ENCODE results near the gene MYL12A. TPM values are rescaled to one million over a fixed set of nuclear protein-coding genes. Genes with fewer than 3 reads are reported as not detected.

MYL12A gene
- total and polyA plus RNA-seq, 2 of the 13 experiments (the other 11 are each of a cell fraction or from before 2014, with no cell fraction given) = 261 to 277 TPM

DNA sequence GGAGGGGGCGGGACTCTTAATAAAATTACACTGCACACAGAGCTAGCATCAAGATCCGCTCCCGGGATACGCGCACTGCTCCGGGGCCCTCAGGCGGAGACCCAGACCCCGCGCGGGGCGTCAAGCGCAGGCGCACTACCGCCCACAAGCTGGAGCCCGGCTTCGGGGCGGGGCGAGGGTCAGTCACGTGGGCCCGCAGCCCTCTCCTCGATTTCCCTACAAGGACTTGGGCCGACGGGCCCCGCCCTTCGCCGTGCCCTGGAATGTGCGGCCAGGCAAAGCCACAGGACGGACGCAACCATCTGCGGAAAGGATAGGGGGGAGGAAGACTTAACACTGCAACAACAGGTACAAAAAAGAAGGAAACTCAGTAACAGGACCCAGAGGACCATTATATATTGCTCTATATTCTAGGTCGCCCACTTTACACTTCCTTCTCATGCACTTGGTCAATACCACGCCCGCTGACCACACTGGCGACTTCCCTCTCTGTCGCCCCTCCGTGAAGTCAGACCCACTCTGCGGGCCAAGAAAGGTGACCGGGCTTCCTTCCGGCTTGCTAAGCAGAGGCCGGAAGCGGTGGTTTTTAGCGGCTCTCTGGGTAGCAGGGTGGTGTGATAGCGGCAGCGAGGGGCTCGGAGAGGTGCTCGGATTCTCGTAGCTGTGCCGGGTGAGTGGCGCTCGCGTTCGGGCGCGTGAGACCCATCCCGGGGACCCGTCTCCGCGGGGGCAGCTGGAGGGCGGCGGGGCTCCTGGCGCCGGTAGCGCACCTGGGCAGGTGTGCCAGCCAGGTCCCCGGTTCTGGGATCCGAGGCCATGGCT, at the start of gene MYL12A (continued):
- TF ChIP-seq, protein P1, sequence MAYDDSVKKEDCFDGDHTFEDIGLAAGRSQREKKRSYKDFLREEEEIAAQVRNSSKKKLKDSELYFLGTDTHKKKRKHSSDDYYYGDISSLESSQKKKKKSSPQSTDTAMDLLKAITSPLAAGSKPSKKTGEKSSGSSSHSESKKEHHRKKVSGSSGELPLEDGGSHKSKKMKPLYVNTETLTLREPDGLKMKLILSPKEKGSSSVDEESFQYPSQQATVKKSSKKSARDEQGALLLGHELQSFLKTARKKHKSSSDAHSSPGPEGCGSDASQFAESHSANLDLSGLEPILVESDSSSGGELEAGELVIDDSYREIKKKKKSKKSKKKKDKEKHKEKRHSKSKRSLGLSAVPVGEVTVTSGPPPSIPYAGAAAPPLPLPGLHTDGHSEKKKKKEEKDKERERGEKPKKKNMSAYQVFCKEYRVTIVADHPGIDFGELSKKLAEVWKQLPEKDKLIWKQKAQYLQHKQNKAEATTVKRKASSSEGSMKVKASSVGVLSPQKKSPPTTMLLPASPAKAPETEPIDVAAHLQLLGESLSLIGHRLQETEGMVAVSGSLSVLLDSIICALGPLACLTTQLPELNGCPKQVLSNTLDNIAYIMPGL (CRISPR knock-in tag; IDR thresholded peaks at IDR 0.05; ENCODE audit: borderline replicate concordance in 1 of 2, low read depth in 1 of 2) = peak; percentile 61 to 67; a peak in 2 of 4 replicates
- TF ChIP-seq ZNF558 (CRISPR knock-in tag; IDR thresholded peaks at IDR 0.05; ENCODE audit: borderline replicate concordance) = peak; percentile 74; the same call in 1 of the 2 replicates
- TF ChIP-seq, protein P2, sequence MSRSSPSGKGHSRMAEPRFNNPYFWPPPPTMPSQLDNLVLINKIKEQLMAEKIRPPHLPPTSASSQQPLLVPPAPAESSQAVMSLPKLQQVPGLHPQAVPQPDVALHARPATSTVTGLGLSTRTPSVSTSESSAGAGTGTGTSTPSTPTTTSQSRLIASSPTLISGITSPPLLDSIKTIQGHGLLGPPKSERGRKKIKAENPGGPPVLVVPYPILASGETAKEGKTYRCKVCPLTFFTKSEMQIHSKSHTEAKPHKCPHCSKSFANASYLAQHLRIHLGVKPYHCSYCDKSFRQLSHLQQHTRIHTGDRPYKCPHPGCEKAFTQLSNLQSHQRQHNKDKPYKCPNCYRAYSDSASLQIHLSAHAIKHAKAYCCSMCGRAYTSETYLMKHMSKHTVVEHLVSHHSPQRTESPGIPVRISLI (CRISPR knock-in tag; IDR thresholded peaks at IDR 0.05; ENCODE audit: borderline replicate concordance) = peak; percentile 45; the same call in 1 of the 2 replicates
- 0 out of 2 replicates have a peak, but pooled peaks have one; percentile 20 for TF ChIP-seq ZNF12 (CRISPR knock-in tag; IDR thresholded peaks at IDR 0.05)
- TF ChIP-seq ASH2L (IDR thresholded peaks at IDR 0.05; ENCODE audit: insufficient read length, low read depth, low read length) = peak; percentile 76
- TF ChIP-seq, protein P3, sequence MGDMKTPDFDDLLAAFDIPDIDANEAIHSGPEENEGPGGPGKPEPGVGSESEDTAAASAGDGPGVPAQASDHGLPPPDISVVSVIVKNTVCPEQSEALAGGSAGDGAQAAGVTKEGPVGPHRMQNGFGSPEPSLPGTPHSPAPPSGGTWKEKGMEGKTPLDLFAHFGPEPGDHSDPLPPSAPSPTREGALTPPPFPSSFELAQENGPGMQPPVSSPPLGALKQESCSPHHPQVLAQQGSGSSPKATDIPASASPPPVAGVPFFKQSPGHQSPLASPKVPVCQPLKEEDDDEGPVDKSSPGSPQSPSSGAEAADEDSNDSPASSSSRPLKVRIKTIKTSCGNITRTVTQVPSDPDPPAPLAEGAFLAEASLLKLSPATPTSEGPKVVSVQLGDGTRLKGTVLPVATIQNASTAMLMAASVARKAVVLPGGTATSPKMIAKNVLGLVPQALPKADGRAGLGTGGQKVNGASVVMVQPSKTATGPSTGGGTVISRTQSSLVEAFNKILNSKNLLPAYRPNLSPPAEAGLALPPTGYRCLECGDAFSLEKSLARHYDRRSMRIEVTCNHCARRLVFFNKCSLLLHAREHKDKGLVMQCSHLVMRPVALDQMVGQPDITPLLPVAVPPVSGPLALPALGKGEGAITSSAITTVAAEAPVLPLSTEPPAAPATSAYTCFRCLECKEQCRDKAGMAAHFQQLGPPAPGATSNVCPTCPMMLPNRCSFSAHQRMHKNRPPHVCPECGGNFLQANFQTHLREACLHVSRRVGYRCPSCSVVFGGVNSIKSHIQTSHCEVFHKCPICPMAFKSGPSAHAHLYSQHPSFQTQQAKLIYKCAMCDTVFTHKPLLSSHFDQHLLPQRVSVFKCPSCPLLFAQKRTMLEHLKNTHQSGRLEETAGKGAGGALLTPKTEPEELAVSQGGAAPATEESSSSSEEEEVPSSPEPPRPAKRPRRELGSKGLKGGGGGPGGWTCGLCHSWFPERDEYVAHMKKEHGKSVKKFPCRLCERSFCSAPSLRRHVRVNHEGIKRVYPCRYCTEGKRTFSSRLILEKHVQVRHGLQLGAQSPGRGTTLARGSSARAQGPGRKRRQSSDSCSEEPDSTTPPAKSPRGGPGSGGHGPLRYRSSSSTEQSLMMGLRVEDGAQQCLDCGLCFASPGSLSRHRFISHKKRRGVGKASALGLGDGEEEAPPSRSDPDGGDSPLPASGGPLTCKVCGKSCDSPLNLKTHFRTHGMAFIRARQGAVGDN (CRISPR knock-in tag; IDR thresholded peaks at IDR 0.05) = peak; percentile 88
- no peak for TF ChIP-seq MTA3 (CRISPR knock-in tag; IDR thresholded peaks at IDR 0.05)
- TF ChIP-seq, protein P4, sequence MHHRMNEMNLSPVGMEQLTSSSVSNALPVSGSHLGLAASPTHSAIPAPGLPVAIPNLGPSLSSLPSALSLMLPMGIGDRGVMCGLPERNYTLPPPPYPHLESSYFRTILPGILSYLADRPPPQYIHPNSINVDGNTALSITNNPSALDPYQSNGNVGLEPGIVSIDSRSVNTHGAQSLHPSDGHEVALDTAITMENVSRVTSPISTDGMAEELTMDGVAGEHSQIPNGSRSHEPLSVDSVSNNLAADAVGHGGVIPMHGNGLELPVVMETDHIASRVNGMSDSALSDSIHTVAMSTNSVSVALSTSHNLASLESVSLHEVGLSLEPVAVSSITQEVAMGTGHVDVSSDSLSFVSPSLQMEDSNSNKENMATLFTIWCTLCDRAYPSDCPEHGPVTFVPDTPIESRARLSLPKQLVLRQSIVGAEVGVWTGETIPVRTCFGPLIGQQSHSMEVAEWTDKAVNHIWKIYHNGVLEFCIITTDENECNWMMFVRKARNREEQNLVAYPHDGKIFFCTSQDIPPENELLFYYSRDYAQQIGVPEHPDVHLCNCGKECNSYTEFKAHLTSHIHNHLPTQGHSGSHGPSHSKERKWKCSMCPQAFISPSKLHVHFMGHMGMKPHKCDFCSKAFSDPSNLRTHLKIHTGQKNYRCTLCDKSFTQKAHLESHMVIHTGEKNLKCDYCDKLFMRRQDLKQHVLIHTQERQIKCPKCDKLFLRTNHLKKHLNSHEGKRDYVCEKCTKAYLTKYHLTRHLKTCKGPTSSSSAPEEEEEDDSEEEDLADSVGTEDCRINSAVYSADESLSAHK (CRISPR knock-in tag; IDR thresholded peaks at IDR 0.05; ENCODE audit: borderline replicate concordance) = no peak
- no peak for TF ChIP-seq SP140L (CRISPR knock-in tag; IDR thresholded peaks at IDR 0.05; ENCODE audit: borderline replicate concordance)
- no peak for TF ChIP-seq ZNF232 (CRISPR knock-in tag; IDR thresholded peaks at IDR 0.05; ENCODE audit: borderline replicate concordance)
- no peak; the same call in 1 of the 2 replicates for TF ChIP-seq FOXC1 (CRISPR knock-in tag; IDR thresholded peaks at IDR 0.05; ENCODE audit: borderline replicate concordance)
- no peak for TF ChIP-seq ZNF724P (CRISPR knock-in tag; IDR thresholded peaks at IDR 0.05; ENCODE audit: borderline replicate concordance)
- TF ChIP-seq ZBTB3 (CRISPR knock-in tag; IDR thresholded peaks at IDR 0.05; ENCODE audit: borderline replicate concordance, low read depth) = no peak
- no peak for TF ChIP-seq HNRNPUL1 (IDR thresholded peaks at IDR 0.05; ENCODE audit: low read depth, low read length)
- 0 out of 2 replicates have a peak, but pooled peaks have one; percentile 35 for TF ChIP-seq ZNF776 (CRISPR knock-in tag; IDR thresholded peaks at IDR 0.05)
